T47D (cell line): ENCODE results near the gene ZNF500.

Experiments
- DNase-seq, 2 experiments: peaks; one replicate each; pipeline versions ENCODE4 v3.0.0 to v3.0.0-alpha.2; 2011 to 2012; ENCODE audit warnings: low read depth in 1 of 2, low spot score in 1 of 2
- JUND ChIP-seq: IDR thresholded peaks from 2 replicates; pipeline ENCODE4 v1.6.1; 2012; ENCODE audit warnings: low read depth
- in situ Hi-C: cut with HindIII; loops from 2 replicates; pipeline ENCODE4 v1.10.0; 2016; ENCODE audit warnings: low sequenced_read_pairs, low pct_unique_long_range_greater_than_20kb

Gene ZNF500

DNA sequence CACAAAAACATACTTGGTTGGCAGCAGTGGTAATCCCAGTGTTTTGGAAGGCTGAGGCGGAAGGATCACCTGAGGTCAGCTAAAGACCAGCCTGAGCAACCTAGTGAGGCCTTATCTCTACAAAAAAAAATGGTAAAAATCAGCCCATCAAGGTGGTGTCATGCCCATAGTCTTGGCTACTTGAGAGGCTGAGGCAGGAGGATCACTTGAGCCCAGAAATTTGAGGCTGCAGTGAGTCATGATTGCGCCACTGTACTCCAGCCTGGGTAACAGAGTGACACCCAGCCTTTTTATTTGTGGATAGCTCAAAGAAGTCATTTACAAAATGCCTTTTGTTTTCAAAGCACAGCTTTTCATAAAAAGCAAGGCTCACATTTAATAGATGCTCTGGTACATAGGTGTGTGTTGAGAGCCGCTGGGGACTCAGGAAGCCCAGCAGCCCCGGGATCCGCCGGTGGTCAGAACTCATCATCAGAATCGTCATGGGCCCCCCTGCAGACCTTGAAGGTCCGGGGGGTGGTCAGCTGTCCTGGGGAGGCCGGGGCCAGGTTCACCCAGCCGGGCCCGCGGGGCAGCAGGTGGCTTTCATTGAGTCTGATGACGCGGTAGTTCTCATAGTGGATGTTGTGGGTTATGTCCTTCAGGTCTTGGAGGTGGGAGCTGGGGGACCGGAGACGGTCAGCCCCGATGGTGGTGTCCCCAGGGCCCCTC is 10.5 kb upstream of the ZNF500 start:
- DNase-seq: no peak
- no peak for TF ChIP-seq JUND

DNA sequence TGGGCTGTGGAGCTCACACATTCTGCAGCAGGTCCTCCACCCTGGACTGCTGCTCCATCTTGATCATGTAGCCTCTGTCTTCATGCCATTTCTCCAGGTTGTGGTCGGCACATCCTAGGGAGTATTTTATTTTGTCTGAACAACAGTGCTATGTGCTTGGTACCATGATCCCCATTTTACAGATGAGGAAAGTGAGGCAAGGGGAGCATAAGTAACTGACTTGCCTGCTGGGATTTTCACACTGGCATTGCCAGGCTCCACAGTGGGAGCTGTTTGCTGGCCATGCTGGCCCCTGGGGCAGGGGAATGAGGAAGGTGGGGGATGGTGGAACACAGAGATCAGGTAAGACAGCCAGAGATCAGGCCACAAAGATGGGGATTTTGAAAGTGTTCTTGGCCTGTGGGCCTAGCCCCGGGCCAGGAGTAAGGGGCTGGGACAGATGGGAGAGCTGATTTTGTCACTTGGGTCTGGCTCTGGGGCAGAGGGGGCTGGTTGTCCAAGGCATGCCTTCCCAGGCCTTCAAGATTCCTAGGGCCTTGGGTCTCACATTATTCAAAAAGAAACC is 9.3 kb upstream of the ZNF500 start:
- no peak for DNase-seq
- TF ChIP-seq JUND: no peak
- in situ Hi-C loops: no loop called here

More for the DNA sequence above, 10.5 kb upstream of the ZNF500 start:
- in situ Hi-C loops: no loop called here

DNA sequence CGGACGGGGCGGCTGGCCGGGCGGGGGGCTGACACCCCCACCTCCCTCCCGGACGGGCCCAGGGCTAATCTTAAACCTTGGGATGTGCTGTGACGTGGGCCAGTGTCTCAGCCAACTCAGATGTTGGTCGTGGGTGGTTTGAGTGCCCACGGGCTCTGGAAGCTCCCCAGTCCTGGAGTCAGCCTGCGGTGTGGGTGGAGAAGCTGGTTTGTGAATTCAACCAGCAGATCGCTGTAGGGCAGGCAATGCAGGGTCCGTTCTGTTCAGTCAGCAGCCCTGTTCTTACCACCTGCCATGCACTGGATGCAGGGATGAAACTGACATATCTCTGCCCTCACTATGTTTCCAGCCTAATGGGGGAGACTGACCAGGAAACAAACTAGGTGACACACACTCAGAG is 8.0 kb upstream of the ZNF500 start:
- TF ChIP-seq JUND: no peak
- in situ Hi-C loops: no loop called here
- DNase-seq: no peak

DNA sequence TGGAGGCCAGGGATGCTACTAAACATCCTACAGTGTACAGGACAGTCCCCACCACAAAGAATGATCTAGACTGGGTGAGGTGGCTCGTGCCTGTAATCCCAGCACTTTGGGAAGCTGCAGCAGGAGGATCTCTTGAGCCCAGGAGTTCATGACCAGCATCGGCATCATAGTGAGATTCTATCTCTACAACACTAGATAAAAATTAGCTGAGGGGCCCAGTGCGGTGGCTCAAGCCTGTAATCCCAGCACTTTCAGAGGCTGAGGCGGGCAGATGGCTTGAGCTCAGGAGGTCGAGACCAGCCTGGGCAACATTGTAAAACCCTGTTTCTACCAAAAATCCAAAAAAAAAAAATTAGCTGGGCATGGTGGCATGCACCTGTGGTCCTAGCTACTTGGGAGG is 5.4 kb upstream of the ZNF500 start:
- DNase-seq: no peak
- in situ Hi-C loops: no loop called here
- TF ChIP-seq JUND: no peak

DNA sequence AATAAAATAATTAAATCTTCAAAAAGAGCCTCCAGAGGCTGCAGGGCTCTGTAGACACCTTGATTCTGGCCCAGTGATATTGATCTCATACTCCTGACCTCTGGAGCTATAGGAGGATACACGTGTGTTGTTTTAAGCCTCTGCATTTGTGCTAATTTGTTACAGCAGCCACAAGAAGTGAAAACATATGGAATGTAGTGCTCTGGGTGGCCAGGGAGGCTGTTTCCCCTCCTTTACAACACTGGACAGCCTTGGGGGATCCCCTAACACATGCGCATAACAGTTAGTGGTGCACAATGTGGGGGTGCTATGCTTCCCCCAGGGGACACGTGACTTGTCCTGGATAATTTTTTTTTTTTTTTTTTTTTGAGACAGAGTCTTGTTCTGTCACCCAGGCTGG is 4.7 kb upstream of the ZNF500 start:
- in situ Hi-C loops: no loop called here

DNA sequence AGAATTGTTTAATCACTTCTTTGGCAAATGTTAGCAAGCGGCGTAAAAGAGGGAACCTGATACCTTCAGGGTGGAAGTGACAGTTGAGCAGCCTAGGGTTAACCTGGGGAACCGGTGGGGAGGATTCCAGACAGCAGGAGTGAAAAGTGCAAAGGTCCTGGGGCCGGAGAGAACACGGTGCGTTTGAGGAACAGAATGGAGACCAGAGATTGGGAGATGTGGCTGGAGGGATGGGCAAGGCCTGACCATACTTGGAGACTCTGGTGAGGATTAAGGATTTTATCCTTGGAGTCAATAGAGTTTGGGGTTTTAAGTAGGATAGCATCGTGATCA is 2.3 kb upstream of the ZNF500 start:
- TF ChIP-seq JUND: no peak
- in situ Hi-C loops: no loop called here
- DNase-seq: peak in 1 of 2 experiments; percentile 17

More for the DNA sequence above, 4.7 kb upstream of the ZNF500 start:
- DNase-seq: no peak
- TF ChIP-seq JUND: no peak

DNA sequence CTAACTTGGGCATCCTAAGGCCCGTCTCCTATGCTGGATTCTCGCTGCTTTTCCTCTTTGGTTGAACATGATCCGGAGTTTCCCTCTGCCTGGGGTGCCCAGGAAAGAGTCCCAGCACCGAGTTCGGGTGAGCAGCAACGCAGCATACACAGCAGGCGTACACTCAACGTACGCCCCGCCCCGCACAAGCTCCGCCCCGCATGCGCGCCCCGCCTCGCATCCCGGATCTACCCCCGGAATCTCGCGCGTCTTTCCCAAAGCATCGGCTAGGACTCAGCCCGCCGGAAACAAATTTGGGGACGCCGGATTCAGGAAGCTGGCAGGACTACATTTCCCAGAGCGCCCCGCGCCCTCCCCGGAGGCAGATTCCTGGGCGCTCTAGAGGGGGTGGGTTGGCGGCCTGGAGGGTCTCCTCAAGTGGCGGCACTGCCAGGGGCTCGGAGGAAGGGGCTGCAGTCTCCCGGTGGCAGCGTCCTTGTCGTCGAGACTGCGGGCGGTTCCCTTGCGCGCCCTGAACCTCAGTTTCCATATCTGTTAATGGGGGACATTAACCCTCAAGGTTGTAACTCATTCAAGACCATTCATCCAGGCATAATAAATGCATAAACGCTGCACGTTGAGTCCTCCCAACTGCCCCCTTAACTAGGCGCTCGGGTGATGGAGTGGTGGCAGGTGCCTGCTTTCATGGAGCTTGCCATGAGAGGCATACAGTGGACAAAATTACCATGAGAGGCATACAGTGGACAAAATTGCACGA is 1.8 kb upstream of the ZNF500 start:
- in situ Hi-C loops: no loop called here
- DNase-seq: peak; percentile 90 to 98
- TF ChIP-seq JUND: no peak

DNA sequence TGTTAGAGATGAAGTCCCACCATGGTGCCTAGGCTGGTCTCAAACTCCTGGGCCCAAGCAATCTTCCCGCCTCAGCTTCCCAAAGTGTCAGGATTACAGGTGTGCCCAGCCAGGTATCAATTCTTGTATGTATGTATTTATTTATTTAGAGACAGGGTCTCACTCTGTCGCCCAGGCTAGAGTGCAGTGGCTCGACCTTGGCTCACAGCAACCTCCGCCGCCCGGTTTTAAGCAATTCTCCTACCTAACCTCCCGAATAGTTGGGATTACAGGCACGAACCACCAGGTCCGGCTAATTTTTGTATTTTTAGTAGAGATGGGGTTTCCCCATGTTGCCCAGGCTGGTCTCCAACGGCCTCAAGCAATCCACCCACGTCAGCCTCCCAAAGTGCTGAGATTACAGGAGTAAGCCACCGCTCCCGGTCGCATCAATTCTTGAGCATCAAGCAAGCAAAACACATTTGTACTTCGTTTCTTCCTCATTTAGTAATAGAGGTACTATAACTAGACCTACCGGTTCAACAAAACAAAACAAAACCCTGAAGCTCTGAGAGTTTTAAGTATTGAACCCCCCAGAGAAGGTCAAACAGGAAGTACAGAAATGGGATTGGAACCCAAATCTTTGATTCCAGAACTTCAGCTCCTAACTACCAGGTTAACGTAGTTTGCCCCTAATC is 1.0 kb upstream of the ZNF500 start:
- DNase-seq: no peak
- no peak for TF ChIP-seq JUND
- in situ Hi-C loops: no loop called here

DNA sequence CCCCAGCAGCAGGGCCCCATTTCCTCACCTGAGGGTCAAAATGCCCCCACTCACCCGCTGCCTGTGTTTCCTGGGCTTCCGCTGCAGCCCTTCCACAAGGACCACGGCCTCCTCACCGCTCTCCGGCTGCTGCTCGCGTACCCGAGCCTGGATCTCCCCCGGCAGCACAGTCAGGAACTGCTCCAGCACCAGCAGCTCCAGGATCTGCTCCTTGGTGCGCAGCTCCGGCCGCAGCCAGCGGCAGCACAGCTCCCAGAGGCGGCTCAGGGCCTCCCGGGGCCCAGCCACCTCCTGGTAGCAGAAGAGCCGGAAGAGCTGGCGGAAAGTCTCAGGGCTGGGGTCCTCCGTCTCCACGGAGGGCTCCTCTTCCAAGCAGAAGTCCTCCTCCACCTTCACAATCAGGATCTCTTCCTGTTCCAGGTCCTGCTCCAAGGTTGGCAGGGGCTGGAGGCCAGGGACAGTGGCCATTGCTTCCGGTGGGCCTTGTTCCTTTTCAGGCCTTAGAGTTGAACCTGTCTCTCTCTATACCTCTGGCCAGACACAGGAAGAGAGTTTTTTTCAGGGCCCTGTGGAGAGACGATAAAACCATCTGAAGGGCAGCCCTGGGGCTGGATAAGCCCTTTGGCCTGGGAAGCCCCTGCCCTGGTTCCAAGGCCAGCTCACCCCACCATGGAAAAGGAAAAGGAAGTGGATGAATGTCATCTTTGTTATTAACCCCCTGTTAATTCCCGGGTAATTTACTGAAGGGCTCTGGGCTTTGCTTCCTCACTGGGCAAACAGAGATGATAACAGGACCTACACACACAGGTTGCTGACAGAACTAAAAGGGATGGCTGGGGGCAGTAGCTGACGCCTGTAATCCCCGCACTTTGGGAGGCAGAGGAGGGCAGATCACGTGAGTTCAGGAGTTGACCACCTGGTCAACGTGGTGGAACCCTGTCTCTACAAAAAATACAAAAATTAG is 1.2 kb downstream of the ZNF500 start:
- DNase-seq: no peak
- in situ Hi-C loops: no loop called here
- TF ChIP-seq JUND: no peak

DNA sequence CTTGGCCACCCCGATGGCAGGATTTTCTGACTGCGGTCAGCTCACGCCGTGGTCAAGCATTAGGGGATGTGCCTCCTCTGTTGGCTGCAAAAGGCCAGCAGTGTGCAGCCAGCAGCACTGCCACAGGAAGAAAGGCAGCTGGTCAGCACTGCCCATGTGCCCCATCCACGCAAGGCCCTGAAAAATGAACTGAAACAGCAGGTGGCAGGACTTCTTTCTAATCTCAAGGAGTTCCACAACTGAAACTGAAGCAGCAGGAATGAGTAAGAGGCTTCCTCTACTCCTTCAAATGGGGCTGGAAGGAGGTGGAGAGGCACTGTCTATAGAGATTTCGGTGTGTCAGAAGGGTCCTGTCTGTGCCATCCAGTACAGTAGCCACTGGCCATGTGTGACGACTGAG is 3.2 kb downstream of the ZNF500 start:
- no peak for TF ChIP-seq JUND
- in situ Hi-C loops: no loop called here

DNA sequence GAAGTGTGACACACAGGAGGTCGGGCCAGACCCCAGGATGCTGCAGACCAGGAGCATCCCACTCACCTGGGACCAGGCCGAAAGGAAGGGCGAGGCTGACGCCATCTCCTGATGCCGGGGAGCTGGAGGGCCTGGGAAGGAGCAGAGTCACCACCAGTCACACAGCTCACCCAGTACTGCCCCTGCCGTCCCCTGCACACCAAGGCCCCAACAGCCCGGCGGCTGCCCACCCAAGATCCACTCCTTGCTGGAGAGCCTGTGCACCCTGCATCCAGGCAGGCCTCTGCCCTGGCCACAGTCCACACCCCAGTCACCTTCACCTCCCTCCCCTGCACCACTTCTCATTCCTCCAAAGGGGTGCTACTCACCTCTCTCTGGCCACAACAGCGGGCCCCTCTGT is 4.8 kb downstream of the ZNF500 start:
- in situ Hi-C loops: no loop called here

More for the DNA sequence above, 3.2 kb downstream of the ZNF500 start:
- DNase-seq: peak in 1 of 2 experiments; percentile 18

More for the DNA sequence above, 4.8 kb downstream of the ZNF500 start:
- TF ChIP-seq JUND: no peak
- DNase-seq: no peak
